Measurements from ENCODE around the gene GOLM1. TPM values are rescaled to one million over a fixed set of nuclear protein-coding genes. Genes with fewer than 3 reads are reported as not detected.

The GOLM1 gene
- total RNA-seq, 2 experiments from 2014 or later, result 2.7 TPM

GRCh38 chr9:86064220-86064619 is 35.1 kb downstream of the GOLM1 start:
- no peak for TF ChIP-seq CTCF (IDR thresholded peaks at IDR 0.05)
- H3K36me3 Mint-ChIP-seq (ENCODE audit: low read depth), result no peaks in the 10 kb centered on the region
- H3K4me1 Mint-ChIP-seq (ENCODE audit: low read depth), result no peaks in the 10 kb centered on the region
- intact Hi-C loops (cut with micrococcal nuclease), result no loop called here
- ChIA-PET POLR2A (no interaction called here), CTCF (no interaction called here)
- DNase-seq, result no peak
- no peak overlapping the region for H3K4me3 Mint-ChIP-seq
- H3K27ac Mint-ChIP-seq, result no peak overlapping the region
- H3K27me3 Mint-ChIP-seq, result peaks cover 2% of the 10 kb centered on the region
- no peaks in the 10 kb centered on the region for H3K9me3 Mint-ChIP-seq
- no peak for ATAC-seq

GRCh38 chr9:86062845-86063693 is 36.3 kb downstream of the GOLM1 start:
- ChIA-PET CTCF (no interaction called here), POLR2A (no interaction called here)
- no peak overlapping the region for H3K27ac Mint-ChIP-seq

GRCh38 chr9:86061972-86062739 is 37.2 kb downstream of the GOLM1 start:
- no peak for ATAC-seq
- CTCF ChIA-PET, result no interaction called here
- Mint-ChIP-seq H3K4me1 (ENCODE audit: low read depth) (no peaks in the 10 kb centered on the region), H3K27me3 (peaks cover 2% of the 10 kb centered on the region), H3K4me3 (no peak overlapping the region), H3K27ac (no peak overlapping the region), H3K9me3 (no peaks in the 10 kb centered on the region), H3K36me3 (ENCODE audit: low read depth) (no peaks in the 10 kb centered on the region)
- POLR2A ChIA-PET, result no interaction called here
- intact Hi-C loops (cut with micrococcal nuclease), result no loop called here
- no peak for TF ChIP-seq CTCF (IDR thresholded peaks at IDR 0.05)
- no peak for DNase-seq

More at GRCh38 chr9:86062845-86063693, 36.3 kb downstream of the GOLM1 start:
- no peak for ATAC-seq
- no peak for TF ChIP-seq CTCF (IDR thresholded peaks at IDR 0.05)
- no peak overlapping the region for H3K4me3 Mint-ChIP-seq
- no peaks in the 10 kb centered on the region for H3K9me3 Mint-ChIP-seq
- no peak for DNase-seq
- intact Hi-C loops (cut with micrococcal nuclease), result no loop called here
- H3K4me1 Mint-ChIP-seq (ENCODE audit: low read depth), result no peaks in the 10 kb centered on the region
- H3K27me3 Mint-ChIP-seq, result peaks cover 2% of the 10 kb centered on the region
- H3K36me3 Mint-ChIP-seq (ENCODE audit: low read depth), result no peaks in the 10 kb centered on the region

- ChIA-PET POLR2A (no interaction called here), CTCF (interaction anchor here (1.0 kb wide), 1 partner anchor 13 kb away, joined by 3 read pairs; no protein-coding TSS in a partner anchor)
- Mint-ChIP-seq H3K27ac (no peak overlapping the region), H3K36me3 (ENCODE audit: low read depth) (no peaks in the 10 kb centered on the region), H3K9me3 (no peaks in the 10 kb centered on the region), H3K4me3 (no peak overlapping the region), H3K4me1 (ENCODE audit: low read depth) (no peaks in the 10 kb centered on the region), H3K27me3 (peaks cover 2% of the 10 kb centered on the region)
- no peak for TF ChIP-seq CTCF (IDR thresholded peaks at IDR 0.05)
- DNase-seq (no peak), ATAC-seq (no peak)
- intact Hi-C loops (cut with micrococcal nuclease), result no loop called here
Measured at GRCh38 chr9:86057491-86057890, 41.9 kb downstream of the GOLM1 start.

- Mint-ChIP-seq H3K36me3 (ENCODE audit: low read depth) (no peaks in the 10 kb centered on the region), H3K4me1 (ENCODE audit: low read depth) (no peaks in the 10 kb centered on the region), H3K27me3 (no peaks in the 10 kb centered on the region), H3K4me3 (no peak overlapping the region), H3K9me3 (no peaks in the 10 kb centered on the region), H3K27ac (no peak overlapping the region)
- ATAC-seq, result no peak
- no peak for DNase-seq
- POLR2A ChIA-PET, result no interaction called here
- CTCF ChIA-PET, result no interaction called here
- intact Hi-C loops (cut with micrococcal nuclease), result no loop called here
- no peak for TF ChIP-seq CTCF (IDR thresholded peaks at IDR 0.05)
Measured at GRCh38 chr9:86054695-86055094, 44.7 kb downstream of the GOLM1 start.
